Dermis blood vessel endothelial cell (primary cell): ENCODE data around the gene AADACL3. TPM values are rescaled to one million over a fixed set of nuclear protein-coding genes. Genes with fewer than 3 reads are reported as not detected.
"Not testable (repeated sequence)": the region's sequence is repeated elsewhere in the genome, so short reads cannot be mapped to it uniquely, and the experiment has no call there.

Experiments
- DNase-seq: peaks from one replicate; pipeline ENCODE4 v3.0.0; 2010
- total RNA-seq: library from RNA; depleted of rRNA; stranded (reverse); fragments of >200 nt; gene quantifications from 2 replicates; pipeline ENCODE4 v1.2.3, GENCODE V29; 2014

Gene AADACL3
- total RNA-seq = not detected in 2 replicates

DNA sequence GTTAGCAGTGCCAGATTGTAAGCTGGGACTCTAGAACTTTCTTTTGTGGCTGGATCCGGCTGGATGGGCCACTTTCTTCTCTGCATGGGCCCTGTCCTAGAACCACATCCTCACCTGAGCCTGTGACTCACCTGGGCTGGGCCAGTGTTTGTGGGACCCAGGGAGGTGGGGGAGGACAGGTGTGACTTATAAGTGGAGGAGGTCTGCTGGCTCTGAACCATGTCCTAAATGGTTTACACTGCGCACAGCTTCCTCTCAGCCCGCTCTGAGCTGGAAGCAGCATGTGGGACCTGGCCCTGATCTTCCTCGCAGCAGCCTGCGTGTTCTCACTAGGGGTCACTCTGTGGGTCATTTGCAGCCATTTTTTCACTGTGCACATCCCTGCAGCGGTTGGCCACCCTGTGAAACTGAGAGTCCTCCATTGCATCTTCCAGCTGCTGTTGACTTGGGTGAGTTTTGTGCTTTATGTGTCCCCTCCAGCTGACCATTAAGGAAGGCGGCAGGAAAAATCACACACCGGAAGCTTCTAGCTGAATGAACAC is at the start of gene AADACL3:
Gene AADACL3 (plus strand): TSS at position 215 of the 542 bp plus-strand sequence. CDS start 67 bp downstream, at position 282.
- no peak for DNase-seq

DNA sequence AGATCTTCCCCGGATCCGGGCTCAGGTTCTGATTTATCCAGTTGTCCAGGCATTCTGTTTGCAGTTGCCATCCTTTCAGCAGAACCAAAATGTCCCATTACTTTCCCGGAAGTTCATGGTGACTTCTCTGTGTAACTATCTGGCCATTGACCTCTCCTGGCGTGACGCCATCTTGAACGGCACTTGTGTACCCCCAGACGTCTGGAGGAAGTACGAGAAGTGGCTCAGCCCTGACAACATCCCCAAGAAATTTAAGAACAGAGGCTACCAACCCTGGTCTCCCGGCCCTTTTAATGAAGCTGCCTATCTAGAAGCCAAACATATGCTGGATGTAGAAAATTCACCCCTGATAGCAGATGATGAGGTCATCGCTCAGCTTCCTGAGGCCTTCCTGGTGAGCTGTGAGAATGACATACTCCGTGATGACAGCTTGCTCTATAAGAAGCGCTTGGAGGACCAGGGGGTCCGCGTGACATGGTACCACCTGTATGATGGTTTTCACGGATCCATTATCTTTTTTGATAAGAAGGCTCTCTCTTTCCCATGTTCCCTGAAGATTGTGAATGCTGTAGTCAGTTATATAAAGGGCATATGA is 49.7 kb upstream of the AADACL3 start:
- DNase-seq = peak; percentile 38

DNA sequence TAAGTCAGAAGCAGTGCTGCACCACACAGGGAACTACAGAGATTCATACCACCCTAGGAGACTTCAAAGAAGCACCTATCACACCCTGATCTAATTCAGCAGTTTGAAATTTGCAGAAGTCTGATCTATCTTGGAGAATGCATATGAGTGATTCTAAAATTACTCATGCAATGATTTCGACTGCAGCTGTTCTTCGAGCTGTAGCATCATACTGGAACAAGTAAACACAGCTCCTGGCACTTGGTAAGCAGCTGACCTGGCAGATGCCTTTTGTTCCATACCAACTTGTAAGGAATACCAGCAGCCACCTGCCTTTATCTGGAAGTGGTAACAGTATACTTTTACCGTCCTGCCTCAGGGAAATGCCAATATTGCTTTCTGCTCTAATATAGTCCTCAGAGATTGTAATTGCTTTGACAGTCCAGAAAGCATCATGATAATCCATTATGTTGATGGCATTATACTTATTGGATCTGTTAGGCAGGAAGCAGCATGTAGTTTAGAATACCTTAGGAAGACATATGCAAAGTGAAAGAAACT is 46.3 kb upstream of the AADACL3 start:
- DNase-seq = no peak

DNA sequence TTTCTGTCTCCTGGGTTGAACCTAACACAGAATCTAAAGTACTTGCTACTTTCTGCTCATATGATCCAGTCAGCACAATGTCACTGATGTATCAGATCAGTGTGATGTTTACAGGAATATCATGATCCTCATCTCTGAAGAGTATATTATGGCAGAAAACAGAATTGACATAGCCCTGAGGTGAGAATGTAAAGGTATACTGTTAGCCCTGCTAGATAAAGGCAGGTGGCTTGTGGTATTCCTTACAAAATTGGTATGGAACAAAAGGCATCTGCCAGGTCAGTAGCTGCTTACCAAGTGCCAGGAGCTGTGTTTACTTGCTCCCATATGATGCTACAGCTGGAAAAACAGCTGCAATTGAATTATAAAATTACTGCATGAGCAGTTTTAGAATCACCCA is 41.6 kb upstream of the AADACL3 start:
- no peak for DNase-seq

- not testable (repeated sequence) for DNase-seq
Observed at GRCh38 chr1:12676122-12676521, 39.8 kb upstream of the AADACL3 start.

GRCh38 chr1:12677565-12677964 is 38.3 kb upstream of the AADACL3 start:
- no peak for DNase-seq

DNA sequence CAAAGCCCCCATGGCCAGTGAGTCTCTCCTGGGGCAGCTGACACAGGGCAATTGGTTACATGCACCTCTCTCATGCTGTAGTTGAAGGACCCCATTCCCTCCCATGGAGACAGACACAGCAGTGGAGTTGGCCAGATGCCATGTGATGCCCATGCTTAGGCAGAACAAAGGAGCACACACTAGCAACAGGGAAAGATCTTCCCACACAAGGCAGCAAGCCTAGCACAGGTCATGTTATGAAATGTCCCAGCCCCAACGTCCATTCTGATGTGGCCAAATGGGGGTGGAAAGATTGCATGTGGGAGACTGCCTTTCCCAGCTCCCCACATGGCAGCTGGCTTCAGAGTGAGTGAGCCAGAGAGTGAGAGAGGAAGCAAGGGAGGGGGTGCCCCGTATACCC is 37.6 kb upstream of the AADACL3 start:
- no peak for DNase-seq

DNA sequence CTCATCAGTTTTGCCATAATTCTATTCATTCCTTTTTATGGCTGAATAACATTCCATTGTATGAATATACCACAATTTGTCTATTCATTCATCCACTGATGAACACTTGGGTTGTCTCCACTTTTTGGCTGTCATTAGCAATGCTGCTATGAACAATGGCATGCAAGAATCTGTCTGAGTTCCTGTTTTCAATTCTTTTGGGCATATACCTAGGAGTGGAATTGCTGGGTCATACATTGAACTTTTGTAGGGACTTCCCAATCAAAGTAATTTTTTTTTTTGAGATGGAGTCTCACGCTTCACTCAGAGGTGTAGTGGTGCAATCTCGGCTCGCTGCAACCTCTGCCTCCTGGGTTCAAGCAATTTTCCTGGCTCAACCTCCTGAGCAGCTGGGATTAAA is 37.1 kb upstream of the AADACL3 start:
- DNase-seq = no peak

DNA sequence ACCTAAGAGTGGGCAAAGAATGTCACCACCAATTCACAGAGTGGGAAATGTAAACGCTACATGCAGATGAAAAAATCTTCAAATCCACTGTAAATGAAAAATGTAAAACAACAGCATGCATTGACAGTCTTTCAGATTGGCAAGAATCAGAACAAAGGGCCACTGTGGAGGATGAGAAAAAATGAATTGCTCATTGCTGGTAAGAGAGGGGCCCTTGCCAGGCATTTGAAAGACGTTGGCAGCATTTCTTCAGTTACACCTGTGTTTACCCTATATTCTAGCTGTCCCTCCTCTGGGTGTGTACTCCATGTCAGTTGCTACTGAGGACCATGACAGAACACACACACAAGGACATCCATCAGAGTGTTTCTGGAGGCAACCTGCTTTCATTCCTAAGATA is 25.8 kb upstream of the AADACL3 start:
- DNase-seq = no peak

DNA sequence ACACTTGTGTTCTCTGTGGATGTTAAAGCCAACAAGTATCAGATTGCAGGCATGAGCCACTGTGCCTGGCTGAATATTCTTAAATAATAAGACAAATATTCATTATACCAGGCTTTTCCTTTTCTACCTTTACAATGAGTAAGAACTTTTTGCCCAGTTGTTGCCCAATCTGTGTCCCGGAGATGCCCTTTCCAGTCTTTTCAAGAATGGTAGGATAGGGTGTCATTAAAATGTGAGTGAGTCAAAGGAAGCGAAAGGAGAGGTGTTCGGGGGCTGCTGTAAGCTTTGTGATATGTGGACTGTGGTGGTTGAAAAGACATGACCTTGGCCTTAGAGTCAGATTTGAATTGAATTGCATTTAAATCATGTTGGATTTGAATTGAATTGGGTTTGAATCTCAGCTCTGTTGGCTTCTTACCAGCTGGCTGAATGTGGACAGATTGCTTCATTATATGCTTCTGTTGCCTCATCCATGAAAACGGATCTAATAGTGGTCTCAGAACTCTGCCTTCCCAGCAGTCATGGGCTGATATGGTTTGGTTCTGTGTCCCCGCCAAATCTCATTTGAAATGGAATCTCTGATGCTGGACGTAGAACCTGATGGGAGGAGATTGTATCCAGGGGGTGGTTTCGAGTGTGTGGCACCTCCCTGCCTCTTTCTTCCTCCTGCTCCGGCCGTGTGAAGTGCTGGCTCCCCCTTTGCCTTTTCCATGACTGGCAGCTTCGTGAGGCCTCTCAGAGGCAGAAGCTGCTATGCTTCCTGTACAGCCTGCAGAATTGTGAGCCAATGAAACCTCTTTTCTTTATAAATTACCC is 22.7 kb upstream of the AADACL3 start:
- DNase-seq = no peak

DNA sequence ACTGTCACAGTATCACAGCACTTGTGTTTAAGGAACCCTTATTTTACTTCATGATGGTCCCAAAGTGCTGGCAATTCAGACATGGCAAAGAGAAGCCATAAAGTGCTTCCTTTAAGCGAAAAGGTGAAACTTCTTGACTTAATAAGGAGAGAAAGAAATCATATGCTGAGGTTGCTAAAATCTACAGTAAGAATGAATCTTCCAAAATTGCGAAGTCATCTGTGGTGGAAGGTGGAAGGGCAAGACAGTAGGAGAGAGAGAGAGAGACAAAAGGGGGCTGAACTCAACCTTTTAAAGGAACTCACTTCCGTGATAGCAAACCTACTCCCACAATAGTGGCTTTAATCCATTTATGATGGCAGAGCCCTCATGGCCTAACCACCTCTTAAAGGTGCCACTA is 19.3 kb upstream of the AADACL3 start:
- no peak for DNase-seq

- DNase-seq = no peak
Observed at GRCh38 chr1:12697397-12697796, 18.5 kb upstream of the AADACL3 start.

DNA sequence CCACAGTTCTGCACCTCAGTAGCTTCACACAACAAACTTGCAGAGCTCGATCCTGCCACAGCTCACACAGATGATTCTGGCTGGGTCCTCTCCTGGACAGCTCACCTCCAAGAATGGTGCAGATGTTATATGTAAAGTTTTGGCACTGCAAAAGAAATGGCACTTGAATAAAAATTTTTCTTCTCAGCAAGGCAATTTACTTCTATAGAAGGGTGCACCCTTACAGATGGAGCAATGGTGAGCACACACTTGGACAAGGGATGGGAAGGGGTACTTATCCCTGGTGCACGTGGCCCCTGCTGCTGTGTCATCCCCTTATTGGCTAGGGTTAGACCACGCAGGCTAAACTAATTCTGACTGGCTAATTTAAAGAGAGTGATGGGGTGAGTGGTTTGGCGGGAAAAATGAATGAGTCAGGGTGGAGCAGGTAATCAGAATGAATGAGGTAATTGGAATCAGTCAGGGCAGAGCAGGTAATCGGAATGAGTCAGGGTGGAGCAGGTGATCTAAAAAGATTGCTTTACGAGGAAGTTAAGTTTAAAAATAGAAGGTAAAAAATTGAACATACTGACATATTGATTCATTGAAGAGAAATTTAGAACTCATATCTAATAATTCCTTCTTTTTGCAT is 12.0 kb upstream of the AADACL3 start:
- no peak for DNase-seq

- DNase-seq = no peak
Observed at GRCh38 chr1:12706061-12706460, 9.8 kb upstream of the AADACL3 start.

DNA sequence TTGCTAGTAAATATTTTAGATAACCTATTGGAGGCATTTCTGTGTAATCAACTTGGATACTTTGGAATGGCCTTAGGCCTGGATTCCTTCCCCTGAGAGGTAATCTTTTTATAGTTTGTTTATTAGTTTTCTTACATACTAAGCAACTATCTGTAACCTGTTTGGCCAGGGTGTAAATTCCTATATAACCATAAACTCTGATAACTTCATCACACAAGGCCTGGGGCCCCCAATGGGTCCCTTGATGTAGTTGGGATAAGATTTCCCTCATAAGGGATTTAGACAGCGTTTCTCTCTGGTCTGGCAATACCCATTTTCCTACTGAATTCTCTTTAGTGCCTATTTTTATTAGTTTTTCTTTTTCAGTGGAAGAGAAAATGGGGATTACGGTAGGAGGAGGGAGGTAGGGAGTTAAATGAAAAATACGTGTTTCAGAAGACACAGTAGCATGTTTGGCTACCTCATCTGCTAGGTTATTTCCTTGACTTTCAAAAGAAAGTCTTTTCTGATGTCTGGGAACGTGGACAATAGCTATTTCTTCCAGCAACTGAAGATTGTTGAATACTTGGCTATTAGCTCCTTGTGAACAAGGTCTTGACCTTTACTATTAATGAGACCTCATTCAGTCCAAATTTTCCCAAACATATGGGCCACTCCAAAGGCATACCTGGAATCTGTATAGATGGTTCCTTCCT is 7.4 kb upstream of the AADACL3 start:
- no peak for DNase-seq

- no peak for DNase-seq
Observed at GRCh38 chr1:12709091-12709491, 6.8 kb upstream of the AADACL3 start.

GRCh38 chr1:12709696-12710095 is 6.2 kb upstream of the AADACL3 start:
- no peak for DNase-seq

DNA sequence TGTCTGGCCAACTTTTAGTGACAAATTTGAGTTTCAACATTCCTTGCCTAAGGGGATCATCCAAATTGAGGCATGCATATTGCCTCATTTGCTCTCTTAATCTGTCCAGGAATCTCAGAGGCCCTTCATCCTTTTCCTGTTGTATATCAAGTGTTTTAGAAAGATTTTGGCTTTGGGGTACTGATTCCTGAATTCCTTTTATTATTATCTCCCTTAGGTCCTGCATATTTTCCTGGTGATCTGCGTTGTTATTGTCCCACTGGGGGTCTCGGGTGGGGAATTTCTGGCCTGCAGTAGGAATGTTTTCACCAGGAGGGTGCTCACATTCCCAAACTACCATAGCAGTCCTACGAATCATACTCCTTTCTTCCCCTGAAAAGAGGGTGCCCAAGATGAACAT is 4.4 kb upstream of the AADACL3 start:
- DNase-seq = no peak

DNA sequence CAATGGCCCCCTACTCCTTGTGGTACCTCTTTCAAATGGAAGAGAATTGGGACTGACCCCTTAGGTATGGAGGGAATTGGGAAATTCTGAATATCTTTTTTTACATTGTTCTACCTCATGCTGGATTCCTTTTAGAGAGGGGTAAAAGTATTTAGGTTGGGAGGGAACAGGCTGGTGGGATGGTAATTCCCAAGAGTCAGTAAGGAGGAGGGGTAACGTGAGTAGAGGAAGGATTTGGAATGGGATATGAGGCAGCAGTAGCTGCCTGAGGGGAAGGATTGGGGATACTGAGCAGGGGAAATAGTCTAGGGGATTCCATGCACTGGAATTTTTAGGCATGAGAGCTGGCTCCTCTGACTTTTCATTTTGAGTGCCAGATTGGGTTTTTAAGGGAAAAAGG is 3.8 kb upstream of the AADACL3 start:
- no peak for DNase-seq

DNA sequence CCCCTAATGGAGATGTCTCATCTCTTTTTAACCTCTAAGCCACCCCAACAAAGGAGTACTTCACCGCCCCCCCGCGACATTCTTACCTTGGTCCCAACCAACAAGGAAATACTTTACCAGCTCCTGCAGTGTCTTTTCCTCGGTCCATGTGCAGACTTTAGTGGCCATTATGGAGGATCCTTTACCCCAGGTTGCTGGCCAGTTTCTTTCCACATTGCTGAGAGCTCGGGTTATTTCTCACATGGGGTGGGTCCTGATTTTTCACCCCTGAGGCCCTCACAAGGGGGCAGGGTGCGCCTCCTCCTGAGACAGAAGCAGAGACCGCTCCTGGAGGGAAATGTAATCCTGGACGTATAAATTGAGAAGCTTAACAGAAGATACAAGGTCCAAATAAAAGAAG is 3.0 kb upstream of the AADACL3 start:
- DNase-seq = no peak

DNA sequence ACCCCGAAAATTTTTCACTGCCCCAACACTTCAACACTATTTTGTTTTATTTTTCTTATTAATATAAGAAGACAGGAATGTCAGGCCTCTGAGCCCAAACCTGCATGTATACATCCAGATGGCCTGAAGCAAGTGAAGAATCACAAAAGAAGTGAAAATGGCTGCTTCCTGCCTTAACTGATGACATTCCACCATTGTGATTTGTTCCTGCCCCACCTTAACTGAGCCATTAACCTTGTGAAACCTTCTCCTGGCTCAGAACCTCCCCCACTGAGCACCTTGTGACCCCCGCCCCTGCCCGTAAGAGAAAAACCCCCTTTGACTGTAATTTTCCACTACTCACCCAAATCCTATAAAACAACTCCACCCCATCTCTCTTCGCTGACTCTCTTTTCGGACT is 2.3 kb upstream of the AADACL3 start:
- DNase-seq = not testable (repeated sequence)

GRCh38 chr1:12714710-12715475 is 1.0 kb upstream of the AADACL3 start:
- DNase-seq = no peak
